GM18951 (cell line): ENCODE results near the gene LRRC47.

Experiments
- POLR2A ChIP-seq: IDR thresholded peaks from 4 replicates; pipeline ENCODE4 v1.6.1; 2011; ENCODE audit warnings: mild to moderate bottlenecking; ENCODE audit not compliant: insufficient read length, insufficient read depth; ENCODE audit errors: extremely low read depth
- in situ Hi-C: fragments of 300-500 bp; cut with MboI; formaldehyde crosslinking; loops from one replicate; pipeline ENCODE4 v1.12.0; 2022; ENCODE audit warnings: low sequenced_read_pairs, mixed read lengths, inconsistent platforms; ENCODE audit not compliant: unreplicated experiment

LRRC47 gene

GRCh38 chr1:3785456-3786157, 10.7 kb downstream of the LRRC47 start:
- TF ChIP-seq POLR2A = no peak
- in situ Hi-C loops = no loop called here

GRCh38 chr1:3785045-3785444, 11.3 kb downstream of the LRRC47 start:
- in situ Hi-C loops = no loop called here
- TF ChIP-seq POLR2A = no peak

GRCh38 chr1:3783651-3784474, 12.4 kb downstream of the LRRC47 start:
- in situ Hi-C loops = no loop called here
- TF ChIP-seq POLR2A = no peak

- in situ Hi-C loops = no loop called here
- no peak for TF ChIP-seq POLR2A
Observed at GRCh38 chr1:3780901-3781300, 15.4 kb downstream of the LRRC47 start.

GRCh38 chr1:3779912-3780416, 16.3 kb downstream of the LRRC47 start:
- in situ Hi-C loops = no loop called here
- TF ChIP-seq POLR2A = no peak

- in situ Hi-C loops = no loop called here
- no peak for TF ChIP-seq POLR2A
Observed at GRCh38 chr1:3779265-3779911, 16.9 kb downstream of the LRRC47 start.

- in situ Hi-C loops = no loop called here
- TF ChIP-seq POLR2A = no peak
Observed at GRCh38 chr1:3778590-3779264, 17.6 kb downstream of the LRRC47 start.

- TF ChIP-seq POLR2A = no peak
- in situ Hi-C loops = no loop called here
Observed at GRCh38 chr1:3777647-3778589, 18.4 kb downstream of the LRRC47 start.

GRCh38 chr1:3777078-3777547, 19.2 kb downstream of the LRRC47 start:
- in situ Hi-C loops = no loop called here
- TF ChIP-seq POLR2A = no peak

GRCh38 chr1:3776231-3776961, 19.9 kb downstream of the LRRC47 start:
- in situ Hi-C loops = no loop called here

GRCh38 chr1:3775490-3776230, 20.6 kb downstream of the LRRC47 start:
- in situ Hi-C loops = no loop called here
- TF ChIP-seq POLR2A = no peak

More at GRCh38 chr1:3776231-3776961, 19.9 kb downstream of the LRRC47 start:
- no peak for TF ChIP-seq POLR2A
